Adrenal gland (tissue), 19 donors: ENCODE data around the gene OR13H1. TPM values are rescaled to one million over a fixed set of nuclear protein-coding genes. Genes with fewer than 3 reads are reported as not detected.
"Not testable (repeated sequence)": the region's sequence is repeated elsewhere in the genome, so short reads cannot be mapped to it uniquely, and the experiment has no call there.

Experiments used
- DNase-seq, 7 donors: peaks; one replicate each; pipeline ENCODE4 v3.0.0-alpha.2; 2019 to 2020
- H3K27ac ChIP-seq, 5 donors: fragments of 200-600 bp; sonication (generic) in 4 of 5; 1 replicate in 3 of 5; 2 replicates in 2 of 5; pipeline versions ENCODE4 v1.5.1 to v1.8.0; 2016 to 2020; ENCODE audit warnings: mild to moderate bottlenecking in 1 of 5
- H3K27me3 ChIP-seq: fragments of 200-600 bp; 2 replicates; pipeline ENCODE4 v1.8.0; 2021
- H3K36me3 ChIP-seq, 2 donors: fragments of 200-600 bp; replicated peaks in 1 of 2; 1 replicate in 1 of 2; 2 replicates in 1 of 2; pipeline versions ENCODE4 v1.5.1 to v1.8.0; 2018 to 2022
- H3K4me1 ChIP-seq, 2 donors: fragments of 200-600 bp; replicated peaks in 1 of 2; 1 replicate in 1 of 2; 2 replicates in 1 of 2; pipeline versions ENCODE4 v1.5.1 to v1.8.0; 2018 to 2021
- H3K4me3 ChIP-seq, 4 donors: fragments of 200-600 bp; sonication (generic) in 3 of 4; one replicate each; pipeline ENCODE4 v1.5.1; 2016 to 2018
- H3K9me3 ChIP-seq, 3 donors: fragments of 200-600 bp; sonication (generic) in 1 of 3; replicated peaks in 1 of 3; 1 replicate in 2 of 3; 2 replicates in 1 of 3; pipeline versions ENCODE4 v1.5.1 to v1.8.0; 2016 to 2021
- CTCF ChIP-seq, 6 experiments: fragments of 450-650 bp in 4 of 6; fragments of 200-600 bp in 2 of 6; sonication (generic) in 1 of 6; IDR thresholded peaks; 1 replicate in 5 of 6; 2 replicates in 1 of 6; pipeline versions ENCODE4 v1.5.1 to v1.8.0; 2016 to 2021; ENCODE audit warnings: antibody characterized with exemption in 6 of 6, mild to moderate bottlenecking in 2 of 6, moderate library complexity in 1 of 6
- POLR2A ChIP-seq, 2 donors: fragments of 450-650 bp; IDR thresholded peaks; one replicate each; pipeline ENCODE4 v1.6.1; 2017; ENCODE audit warnings: antibody characterized with exemption in 2 of 2, mild to moderate bottlenecking in 2 of 2, moderate library complexity in 1 of 2
- WGBS, 4 donors: extraction: QIAGEN DNeasy Blood & Tissue Kit in 2 of 4; methylation state at CpG; one replicate each; pipeline versions ENCODE4 v1.1.5 to v1.1.7; 2013 to 2017; 5-methylcytosine and 5-hydroxymethylcytosine counted together
- intact Hi-C, 2 donors: fragments of 100-400 bp; cut with DNase I; formaldehyde crosslinking; loops; one replicate each; pipeline versions ENCODE4 v1.14.1 to v1.15.0; 2022 to 2023
- long read RNA-seq, 10 donors: library from polyadenylated mRNA in 3 of 10; unstranded in 2 of 10; stranded (forward) in 1 of 10; transcript quantifications; one replicate each; pipeline ENCODE4 v2.0.0 and lab custom pipeline, GENCODE V29; 2021 to 2026
- polyA plus RNA-seq, 3 donors: library from polyadenylated mRNA; stranded (reverse); fragments of 200-250 nt in 2 of 3; fragments of 350-450 nt in 1 of 3; fragmentation: Illumina TruSeq in 1 of 3; extraction: RNeasy Lipid Tissue Mini Kit (QIAGEN cat#74804) in 1 of 3; gene quantifications; one replicate each; pipeline ENCODE4 v1.2.3, GENCODE V29; 2013 to 2014
- total RNA-seq, 9 donors: library from RNA; depleted of rRNA in 4 of 9; stranded (reverse); fragments of >200 nt in 4 of 9; fragments of 120-200 nt in 1 of 9; fragmentation: NEBNext Ultra II Directional in 1 of 9; extraction: Animal tissue kit (Norgen Biotek cat#: 25700) in 1 of 9; gene quantifications; one replicate each; pipeline versions ENCODE4 v1.1.0 to v1.2.4, GENCODE V29; 2013 to 2023
- donor health status: healthy with polysubstance abuse.
- donor health status: Bipolar disorder and iron deficiency.
- donor health status: DM: yes; HTN: yes; CAD: no.
- donor health status: DM: no; HTN: no; CAD: no.
- donor health status: DM: no; HTN: no; CAD: no.
- donor health status: DM: yes; HTN: yes; CAD: no.

Gene OR13H1, protein sequence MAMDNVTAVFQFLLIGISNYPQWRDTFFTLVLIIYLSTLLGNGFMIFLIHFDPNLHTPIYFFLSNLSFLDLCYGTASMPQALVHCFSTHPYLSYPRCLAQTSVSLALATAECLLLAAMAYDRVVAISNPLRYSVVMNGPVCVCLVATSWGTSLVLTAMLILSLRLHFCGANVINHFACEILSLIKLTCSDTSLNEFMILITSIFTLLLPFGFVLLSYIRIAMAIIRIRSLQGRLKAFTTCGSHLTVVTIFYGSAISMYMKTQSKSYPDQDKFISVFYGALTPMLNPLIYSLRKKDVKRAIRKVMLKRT
- not detected for total RNA-seq
- polyA plus RNA-seq, result not detected
- long read RNA-seq, donor 1, result 0 reads
- long read RNA-seq, donor 2, result 0 reads
- long read RNA-seq, donor 3, result 0 reads
- long read RNA-seq, donor 4, result 0 reads
- long read RNA-seq, donor 5, result 0 reads
- long read RNA-seq, donor 6, result 0 reads
- long read RNA-seq, donor 7, result 0 reads
- long read RNA-seq, donor 8, result 0 reads
- long read RNA-seq, donor 9, result 0 reads
- long read RNA-seq, donor 10, result 0 reads

GRCh38 chrX:131543774-131544173 is at the start of gene OR13H1:
TSS of gene OR13H1 (plus strand) at chrX:131544074. CDS start at chrX:131544074, 0 bp downstream.
- no peaks in the 10 kb centered on the region for H3K9me3 ChIP-seq
- intact Hi-C loops, result no loop called here
- 31 to 56% (median 41%) methylated on average over 1 of the region's 1 CpG for WGBS, 4 donors
- H3K27ac ChIP-seq, result no peak within 1 kb of the TSS
- no peaks in the 10 kb centered on the region for H3K36me3 ChIP-seq
- H3K4me3 ChIP-seq, result no peak within 1 kb of the TSS
- DNase-seq, result no peak
- TF ChIP-seq CTCF (IDR thresholded peaks at IDR 0.05) (no peak), POLR2A (IDR thresholded peaks at IDR 0.05) (no peak)
- peaks cover 19% of the 10 kb centered on the region for H3K27me3 ChIP-seq
- H3K4me1 ChIP-seq, result no peaks in the 10 kb centered on the region

GRCh38 chrX:131501556-131501955 is 42.3 kb upstream of the OR13H1 start:
- H3K4me3 ChIP-seq, H3K27me3 ChIP-seq, H3K9me3 ChIP-seq, intact Hi-C loops, H3K27ac ChIP-seq, DNase-seq, H3K4me1 ChIP-seq, H3K36me3 ChIP-seq: not testable (repeated sequence)
- 65 to 76% (median 68%) methylated on average over 5 of the region's 5 CpGs for WGBS, 4 donors

DNA sequence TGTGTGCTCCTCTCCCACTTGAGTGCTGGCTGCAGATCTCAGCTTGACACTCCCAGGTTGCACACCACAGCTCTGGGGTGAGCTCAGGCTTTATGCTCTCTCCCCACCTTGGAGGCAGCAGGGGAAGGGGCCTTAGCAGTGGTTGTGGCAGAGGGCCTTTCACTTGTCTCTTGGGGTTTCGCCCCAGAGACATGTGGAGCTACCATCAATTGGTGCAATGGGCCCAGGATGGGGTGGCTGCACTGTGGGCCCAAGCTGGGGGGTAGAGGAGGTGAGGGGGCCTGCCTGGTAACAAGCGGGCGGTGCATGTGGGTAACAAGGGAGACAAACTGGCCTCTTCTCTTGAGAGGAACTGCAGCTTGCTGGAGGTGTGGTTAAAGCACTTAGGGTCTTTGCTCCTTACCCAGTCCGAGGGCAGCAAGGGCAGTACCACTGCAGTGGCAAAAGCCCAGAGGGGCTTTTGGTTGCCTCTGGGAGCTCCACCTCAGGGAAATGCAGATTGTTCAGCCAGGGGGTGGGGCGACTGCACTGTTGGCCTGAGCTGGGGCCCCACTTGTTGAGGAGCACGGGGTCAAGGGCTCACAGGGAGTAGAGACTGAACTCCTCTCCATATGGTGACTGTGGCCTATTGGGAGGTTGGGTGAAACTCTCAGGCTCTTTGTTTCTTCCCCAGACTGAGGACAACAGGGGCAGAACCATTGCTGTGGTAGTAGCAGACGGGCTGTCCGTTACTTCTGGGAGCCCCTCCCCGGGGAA is 30.5 kb upstream of the OR13H1 start:
- no peak overlapping the region for H3K4me3 ChIP-seq
- H3K9me3 ChIP-seq, result no peaks in the 10 kb centered on the region
- H3K36me3 ChIP-seq, result no peaks in the 10 kb centered on the region
- WGBS, 4 donors, result 66 to 95% (median 77%) methylated on average over 3 to 9 of the region's 9 CpGs
- H3K27ac ChIP-seq, result no peak overlapping the region
- peaks cover 6% of the 10 kb centered on the region for H3K27me3 ChIP-seq
- no peak for TF ChIP-seq POLR2A (IDR thresholded peaks at IDR 0.05)
- TF ChIP-seq CTCF (IDR thresholded peaks at IDR 0.05), result no peak
- intact Hi-C loops, result no loop called here
- H3K4me1 ChIP-seq, result no peaks in the 10 kb centered on the region
- DNase-seq, result no peak

- intact Hi-C loops, result no loop called here
- H3K4me1 ChIP-seq, result no peaks in the 10 kb centered on the region
- DNase-seq, result no peak
- no peaks in the 10 kb centered on the region for H3K27me3 ChIP-seq
- 45 to 64% (median 55%) methylated on average over 2 of the region's 2 CpGs for WGBS, 4 donors
- no peak overlapping the region for H3K4me3 ChIP-seq
- TF ChIP-seq CTCF (IDR thresholded peaks at IDR 0.05) (no peak), POLR2A (IDR thresholded peaks at IDR 0.05) (no peak)
- H3K36me3 ChIP-seq, result no peaks in the 10 kb centered on the region
- no peak overlapping the region for H3K27ac ChIP-seq
- no peaks in the 10 kb centered on the region for H3K9me3 ChIP-seq
Measured at GRCh38 chrX:131521824-131522223, 22.1 kb upstream of the OR13H1 start.
